Esophagus squamous epithelium (tissue), 5 donors: ENCODE results near the gene RGS6. TPM values are rescaled to one million over a fixed set of nuclear protein-coding genes. Genes with fewer than 3 reads are reported as not detected.

Source experiments
- DNase-seq: peaks from one replicate; lab custom pipeline; 2025; lab: John Stamatoyannopoulos, UW
- H3K27ac ChIP-seq, 4 donors: fragments of 200-600 bp; sonication (generic); one replicate each; pipeline ENCODE4 v1.5.1; 2016 to 2019; ENCODE audit warnings: mild to moderate bottlenecking in 1 of 4
- H3K27me3 ChIP-seq, 4 donors: fragments of 200-600 bp; sonication (generic); 1 replicate in 3 of 4; 2 replicates in 1 of 4; pipeline versions ENCODE4 v1.5.1 to v1.6.0; 2017 to 2021; ENCODE audit warnings: antibody characterized with exemption in 1 of 4
- H3K36me3 ChIP-seq, 3 donors: fragments of 200-600 bp; sonication (generic); one replicate each; pipeline ENCODE4 v1.5.1; 2016 to 2019
- H3K4me1 ChIP-seq, 3 donors: fragments of 200-600 bp; sonication (generic); one replicate each; pipeline ENCODE4 v1.5.1; 2017 to 2019
- H3K4me3 ChIP-seq, 4 donors: fragments of 200-600 bp; sonication (generic); 1 replicate in 3 of 4; 2 replicates in 1 of 4; pipeline ENCODE4 v1.5.1; 2016 to 2019; ENCODE audit warnings: mild to moderate bottlenecking in 2 of 4, moderate library complexity in 1 of 4
- H3K9me3 ChIP-seq, 3 donors: fragments of 200-600 bp; sonication (generic); one replicate each; pipeline ENCODE4 v1.5.1; 2016 to 2019
- POLR2A ChIP-seq, 4 donors: fragments of 450-650 bp; IDR thresholded peaks; one replicate each; pipeline ENCODE4 v1.6.1; 2017; ENCODE audit warnings: antibody characterized with exemption in 4 of 4, mild to moderate bottlenecking in 4 of 4, moderate library complexity in 3 of 4
- WGBS, 2 donors: methylation state at CpG; one replicate each; pipeline ENCODE4 v1.1.5; 2018; 5-methylcytosine and 5-hydroxymethylcytosine counted together
- intact Hi-C: fragments of 100-400 bp; cut with DNase I; formaldehyde crosslinking; loops from one replicate; pipeline ENCODE4 v1.15.0; 2022
- total RNA-seq, 4 donors: library from RNA; depleted of rRNA; stranded (reverse); fragments of >200 nt; gene quantifications; one replicate each; pipeline ENCODE4 v1.1.0, GENCODE V29; 2016
- TF ChIP-seq, protein P1 (sequence below), 6 experiments: fragments of 450-650 bp in 4 of 6; fragments of 200-600 bp in 2 of 6; sonication (generic) in 2 of 6; IDR thresholded peaks; one replicate each; pipeline ENCODE4 v1.5.1; 2016 to 2019; ENCODE audit warnings: antibody characterized with exemption in 6 of 6, mild to moderate bottlenecking in 4 of 6, moderate library complexity in 4 of 6
- donor health status: DM: yes; HTN: yes; CAD: no.

RGS6 gene
- total RNA-seq, 4 donors from 2014 or later: 0.06 to 0.76 (median 0.66) TPM; not detected in 1

DNA sequence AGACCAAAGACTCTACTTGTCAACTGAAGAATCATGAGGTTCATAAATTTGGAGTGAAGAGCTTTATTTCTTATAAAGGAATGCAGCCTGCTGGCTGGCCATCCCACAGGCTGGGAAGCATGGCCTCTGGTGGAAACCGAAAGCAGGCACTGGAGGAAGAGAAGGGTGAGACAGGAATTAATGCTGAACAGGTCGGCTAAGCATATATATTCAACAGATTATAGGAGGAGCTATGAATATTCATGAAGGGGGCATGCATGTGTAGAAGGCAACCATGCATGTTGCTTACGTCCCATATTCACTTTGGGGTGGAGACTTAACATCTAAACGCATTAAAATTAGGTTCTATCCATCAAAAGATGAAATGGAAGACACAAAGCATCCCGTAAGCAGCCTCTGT is 20.6 kb upstream of the RGS6 start:
- TF ChIP-seq, protein P1, sequence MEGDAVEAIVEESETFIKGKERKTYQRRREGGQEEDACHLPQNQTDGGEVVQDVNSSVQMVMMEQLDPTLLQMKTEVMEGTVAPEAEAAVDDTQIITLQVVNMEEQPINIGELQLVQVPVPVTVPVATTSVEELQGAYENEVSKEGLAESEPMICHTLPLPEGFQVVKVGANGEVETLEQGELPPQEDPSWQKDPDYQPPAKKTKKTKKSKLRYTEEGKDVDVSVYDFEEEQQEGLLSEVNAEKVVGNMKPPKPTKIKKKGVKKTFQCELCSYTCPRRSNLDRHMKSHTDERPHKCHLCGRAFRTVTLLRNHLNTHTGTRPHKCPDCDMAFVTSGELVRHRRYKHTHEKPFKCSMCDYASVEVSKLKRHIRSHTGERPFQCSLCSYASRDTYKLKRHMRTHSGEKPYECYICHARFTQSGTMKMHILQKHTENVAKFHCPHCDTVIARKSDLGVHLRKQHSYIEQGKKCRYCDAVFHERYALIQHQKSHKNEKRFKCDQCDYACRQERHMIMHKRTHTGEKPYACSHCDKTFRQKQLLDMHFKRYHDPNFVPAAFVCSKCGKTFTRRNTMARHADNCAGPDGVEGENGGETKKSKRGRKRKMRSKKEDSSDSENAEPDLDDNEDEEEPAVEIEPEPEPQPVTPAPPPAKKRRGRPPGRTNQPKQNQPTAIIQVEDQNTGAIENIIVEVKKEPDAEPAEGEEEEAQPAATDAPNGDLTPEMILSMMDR (IDR thresholded peaks at IDR 0.05): no peak
- TF ChIP-seq POLR2A (IDR thresholded peaks at IDR 0.05): no peak
- Histone ChIP-seq H3K36me3 (no peaks in the 10 kb centered on the region), H3K27me3 (peaks cover 0 to 24% (median 0%) of the 10 kb centered on the region in 4 donors), H3K4me1 (peaks cover 0 to 10% (median 3%) of the 10 kb centered on the region in 3 donors), H3K4me3 (no peak overlapping the region), H3K9me3 (no peaks in the 10 kb centered on the region), H3K27ac (no peak overlapping the region)
- WGBS, 2 donors: 82% methylated on average over 5 of the region's 5 CpGs
- intact Hi-C loops: no loop called here
- DNase-seq: no peak

DNA sequence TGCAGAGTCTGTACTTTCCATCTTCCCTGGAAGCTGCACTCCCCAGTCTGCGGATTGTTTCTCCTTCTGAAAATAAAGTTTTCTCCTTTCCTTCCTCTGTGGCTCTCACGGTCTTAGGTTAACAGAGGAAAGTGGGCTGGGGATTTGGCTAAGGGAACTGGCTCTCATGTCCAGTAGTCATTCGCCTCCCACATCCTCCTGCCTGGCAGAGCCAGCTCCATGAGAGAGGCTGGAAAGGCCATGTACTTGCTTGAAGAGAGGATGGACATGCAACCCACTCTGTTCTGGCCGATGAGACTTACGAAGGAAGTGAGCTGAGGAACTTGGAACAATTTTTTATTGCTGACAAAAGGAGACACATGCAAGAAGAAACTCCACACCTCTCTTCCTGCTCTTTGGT is 18.9 kb upstream of the RGS6 start:
- Histone ChIP-seq H3K36me3 (no peaks in the 10 kb centered on the region), H3K27ac (no peak overlapping the region), H3K27me3 (peaks cover 0 to 11% (median 0%) of the 10 kb centered on the region in 4 donors), H3K9me3 (no peaks in the 10 kb centered on the region), H3K4me1 (peaks cover 0 to 4% (median 0%) of the 10 kb centered on the region in 3 donors), H3K4me3 (no peak overlapping the region)
- no peak for TF ChIP-seq POLR2A (IDR thresholded peaks at IDR 0.05)
- TF ChIP-seq, protein P1 (IDR thresholded peaks at IDR 0.05): no peak
- intact Hi-C loops: no loop called here
- WGBS, 2 donors: 63 to 84% methylated on average over 3 to 4 of the region's 5 CpGs
- no peak for DNase-seq

DNA sequence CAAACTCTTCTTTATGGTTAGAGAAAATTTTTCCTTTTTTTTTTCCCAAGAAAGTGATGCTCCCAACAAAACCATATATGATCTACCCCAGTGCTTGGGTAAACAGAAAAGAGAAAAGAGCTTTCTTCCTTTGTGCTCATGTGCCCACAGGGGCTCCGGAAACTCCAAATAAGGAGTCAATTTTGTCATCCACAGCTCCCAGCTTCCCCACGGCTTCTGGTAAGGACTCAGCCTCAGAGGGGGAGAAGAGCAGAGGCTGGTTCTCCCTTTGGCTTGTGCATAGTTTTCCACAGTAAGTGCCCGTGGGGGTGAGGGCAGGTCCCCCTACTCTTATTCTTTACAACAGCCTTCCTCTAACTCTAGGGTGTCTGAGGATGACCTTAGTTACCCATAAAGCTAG is 13.3 kb upstream of the RGS6 start:
- no peaks in the 10 kb centered on the region for H3K9me3 ChIP-seq
- no peaks in the 10 kb centered on the region for H3K36me3 ChIP-seq
- intact Hi-C loops: no loop called here
- TF ChIP-seq, protein P1 (IDR thresholded peaks at IDR 0.05): no peak
- TF ChIP-seq POLR2A (IDR thresholded peaks at IDR 0.05): no peak
- no peak overlapping the region for H3K4me3 ChIP-seq
- DNase-seq: no peak
- H3K27ac ChIP-seq: no peak overlapping the region
- no peaks in the 10 kb centered on the region for H3K4me1 ChIP-seq
- 17 to 18% methylated on average over 3 of the region's 3 CpGs for WGBS, 2 donors
- peaks cover 0 to 1% (median 0%) of the 10 kb centered on the region in 4 donors for H3K27me3 ChIP-seq

DNA sequence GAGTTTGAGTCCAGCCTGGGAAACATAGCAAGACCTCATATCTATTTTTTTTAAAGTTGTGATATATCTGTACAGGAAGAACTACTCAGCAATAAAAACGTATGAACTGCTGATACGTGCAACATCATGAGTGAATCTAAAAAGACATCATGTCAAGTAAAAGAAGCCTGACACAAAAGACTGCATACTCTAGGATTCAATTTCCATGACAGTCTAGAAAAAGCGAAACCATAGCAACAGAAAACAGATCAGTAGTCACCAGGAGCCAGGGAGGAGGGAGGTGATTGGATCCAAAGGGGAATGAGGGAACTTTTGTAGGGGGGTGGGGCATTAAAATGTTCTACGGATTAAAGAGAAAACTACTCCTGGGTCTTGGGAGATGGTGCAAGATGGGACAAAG is 8.7 kb upstream of the RGS6 start:
- no peak overlapping the region for H3K4me3 ChIP-seq
- 64 to 78% methylated on average over 4 of the region's 4 CpGs for WGBS, 2 donors
- no peaks in the 10 kb centered on the region for H3K4me1 ChIP-seq
- H3K27ac ChIP-seq: no peak overlapping the region
- no peak for TF ChIP-seq POLR2A (IDR thresholded peaks at IDR 0.05)
- TF ChIP-seq, protein P1 (IDR thresholded peaks at IDR 0.05): no peak
- no peaks in the 10 kb centered on the region for H3K36me3 ChIP-seq
- H3K27me3 ChIP-seq: peaks cover 0 to 3% (median 0%) of the 10 kb centered on the region in 4 donors
- intact Hi-C loops: no loop called here
- DNase-seq: no peak
- no peaks in the 10 kb centered on the region for H3K9me3 ChIP-seq

DNA sequence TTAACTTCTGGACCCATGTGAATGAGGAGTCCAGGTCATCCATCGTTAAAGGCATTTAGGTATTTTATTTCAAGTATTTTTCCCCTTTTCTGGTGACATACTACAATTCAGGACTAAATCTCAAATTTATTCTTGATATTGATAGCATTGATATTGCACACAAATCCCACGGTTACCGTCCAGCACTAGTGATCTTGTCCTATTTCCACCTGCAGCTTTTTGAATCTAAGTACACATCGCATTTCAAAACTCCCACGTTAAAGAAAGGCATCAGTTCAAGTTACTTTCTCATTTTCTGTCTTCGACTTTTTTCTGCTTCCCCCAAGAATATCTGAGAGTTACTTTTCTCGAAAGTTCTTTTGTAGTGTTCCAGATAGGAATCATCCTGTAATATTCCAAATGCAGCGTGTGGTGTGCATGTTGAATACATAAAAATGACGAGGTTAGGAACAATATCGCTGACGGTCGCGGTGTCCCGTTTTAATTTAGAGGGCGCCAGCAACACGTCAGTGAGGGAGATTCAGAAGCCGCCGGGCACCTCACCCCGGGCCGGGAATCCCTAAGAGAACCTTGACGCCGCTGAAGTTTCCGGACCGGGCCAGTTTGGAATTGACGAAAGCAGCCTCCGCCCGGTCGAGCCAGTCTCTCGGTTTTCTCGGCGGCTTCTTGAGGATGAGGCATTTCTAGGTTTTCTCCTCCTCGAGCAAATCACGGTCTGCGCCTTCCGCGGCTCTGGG is 569 bp upstream of the RGS6 start:
- no peak overlapping the region for H3K27ac ChIP-seq
- H3K9me3 ChIP-seq: no peaks in the 10 kb centered on the region
- 14 to 25% methylated on average over 17 to 32 of the region's 36 CpGs for WGBS, 2 donors
- H3K36me3 ChIP-seq: no peaks in the 10 kb centered on the region
- intact Hi-C loops: no loop called here
- DNase-seq: no peak
- H3K27me3 ChIP-seq: peaks cover 0 to 73% (median 0%) of the 10 kb centered on the region in 4 donors
- no peak for TF ChIP-seq POLR2A (IDR thresholded peaks at IDR 0.05)
- TF ChIP-seq, protein P1 (IDR thresholded peaks at IDR 0.05): no peak
- H3K4me1 ChIP-seq: peaks cover 4 to 23% (median 13%) of the 10 kb centered on the region in 3 donors
- peak overlapping the region; percentile 7 to 62 (median 36) for H3K4me3 ChIP-seq
